Vagina (tissue), 2 donors: ENCODE measurements around the gene MAGEA2. TPM values are rescaled to one million over a fixed set of nuclear protein-coding genes. Genes with fewer than 3 reads are reported as not detected.
"Not testable (repeated sequence)": the region's sequence is repeated elsewhere in the genome, so short reads cannot be mapped to it uniquely, and the experiment has no call there.

Experiments
- DNase-seq, 2 donors: peaks; one replicate each; pipeline ENCODE4 v3.0.0-alpha.2; 2017; ENCODE audit errors: extremely low spot score in 2 of 2
- H3K27ac ChIP-seq: fragments of 200-600 bp; sonication (generic); one replicate; pipeline ENCODE4 v1.5.1; 2019
- H3K27me3 ChIP-seq: fragments of 200-600 bp; sonication (generic); one replicate; pipeline ENCODE4 v1.5.1; 2019
- H3K36me3 ChIP-seq, 2 donors: fragments of 200-600 bp; sonication (generic); one replicate each; pipeline ENCODE4 v1.5.1; 2017 to 2019
- H3K4me1 ChIP-seq: fragments of 200-600 bp; sonication (generic); one replicate; pipeline ENCODE4 v1.5.1; 2019
- H3K4me3 ChIP-seq, 2 donors: fragments of 200-600 bp; sonication (generic); 1 replicate in 1 of 2; 2 replicates in 1 of 2; pipeline ENCODE4 v1.5.1; 2016 to 2019
- H3K9me3 ChIP-seq: fragments of 200-600 bp; sonication (generic); one replicate; pipeline ENCODE4 v1.5.1; 2019
- POLR2A ChIP-seq, 2 donors: fragments of 450-650 bp; IDR thresholded peaks; one replicate each; pipeline ENCODE4 v1.6.1; 2017; ENCODE audit warnings: antibody characterized with exemption in 2 of 2, mild to moderate bottlenecking in 2 of 2, moderate library complexity in 2 of 2
- POLR2AphosphoS5 ChIP-seq, 2 donors: sonication (generic); formaldehyde crosslinking; IDR thresholded peaks; one replicate each; pipeline ENCODE4 v1.9.0; 2017; ENCODE audit warnings: antibody characterized with exemption in 2 of 2, mild to moderate bottlenecking in 2 of 2, low read depth in 1 of 2; ENCODE audit not compliant: insufficient read depth in 1 of 2
- intact Hi-C: fragments of 100-400 bp; cut with DNase I; formaldehyde crosslinking; loops from one replicate; pipeline ENCODE4 v1.15.1; 2023
- total RNA-seq: library from RNA; depleted of rRNA; stranded (reverse); fragments of >200 nt; gene quantifications from one replicate; pipeline ENCODE4 v1.2.3, GENCODE V29; 2016
- TF ChIP-seq, protein P1 (sequence below), 3 experiments: fragments of 450-650 bp in 2 of 3; fragments of 200-600 bp in 1 of 3; sonication (generic) in 1 of 3; IDR thresholded peaks; one replicate each; pipeline ENCODE4 v1.5.1; 2017 to 2019; ENCODE audit warnings: antibody characterized with exemption in 3 of 3, mild to moderate bottlenecking in 2 of 3, moderate library complexity in 2 of 3

Gene MAGEA2
- total RNA-seq, 1 donor from 2014 or later = not detected

DNA sequence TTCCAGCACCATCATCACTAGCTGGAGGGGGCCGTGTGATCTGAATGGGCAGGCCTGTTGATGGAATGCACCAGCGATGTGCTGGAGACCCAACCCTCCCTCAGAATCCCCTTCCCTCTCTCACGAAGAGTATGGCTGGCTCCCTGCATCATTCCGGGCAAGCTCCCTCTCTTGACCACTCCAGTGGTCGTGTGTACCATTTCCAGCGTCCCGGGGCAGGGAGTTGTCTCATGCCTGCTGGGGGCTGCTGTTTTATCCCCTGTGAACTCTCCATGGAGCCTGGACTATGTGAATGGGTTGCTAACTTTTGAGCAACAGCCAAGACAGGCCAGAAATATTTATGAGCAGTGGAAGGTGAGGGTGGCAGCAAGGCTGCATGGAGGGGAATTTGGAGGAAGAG lies 28.2 kb downstream of the MAGEA2 start:
- Histone ChIP-seq H3K9me3 (no peaks in the 10 kb centered on the region), H3K27ac (no peak overlapping the region), H3K36me3 (no peaks in the 10 kb centered on the region), H3K27me3 (no peaks in the 10 kb centered on the region), H3K4me1 (no peaks in the 10 kb centered on the region), H3K4me3 (no peak overlapping the region)
- intact Hi-C loops = no loop called here
- DNase-seq = no peak
- TF ChIP-seq, protein P1, sequence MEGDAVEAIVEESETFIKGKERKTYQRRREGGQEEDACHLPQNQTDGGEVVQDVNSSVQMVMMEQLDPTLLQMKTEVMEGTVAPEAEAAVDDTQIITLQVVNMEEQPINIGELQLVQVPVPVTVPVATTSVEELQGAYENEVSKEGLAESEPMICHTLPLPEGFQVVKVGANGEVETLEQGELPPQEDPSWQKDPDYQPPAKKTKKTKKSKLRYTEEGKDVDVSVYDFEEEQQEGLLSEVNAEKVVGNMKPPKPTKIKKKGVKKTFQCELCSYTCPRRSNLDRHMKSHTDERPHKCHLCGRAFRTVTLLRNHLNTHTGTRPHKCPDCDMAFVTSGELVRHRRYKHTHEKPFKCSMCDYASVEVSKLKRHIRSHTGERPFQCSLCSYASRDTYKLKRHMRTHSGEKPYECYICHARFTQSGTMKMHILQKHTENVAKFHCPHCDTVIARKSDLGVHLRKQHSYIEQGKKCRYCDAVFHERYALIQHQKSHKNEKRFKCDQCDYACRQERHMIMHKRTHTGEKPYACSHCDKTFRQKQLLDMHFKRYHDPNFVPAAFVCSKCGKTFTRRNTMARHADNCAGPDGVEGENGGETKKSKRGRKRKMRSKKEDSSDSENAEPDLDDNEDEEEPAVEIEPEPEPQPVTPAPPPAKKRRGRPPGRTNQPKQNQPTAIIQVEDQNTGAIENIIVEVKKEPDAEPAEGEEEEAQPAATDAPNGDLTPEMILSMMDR (IDR thresholded peaks at IDR 0.05) = no peak
- TF ChIP-seq POLR2AphosphoS5 (IDR thresholded peaks at IDR 0.05; ENCODE audit: insufficient read depth in 1 of 2, low read depth in 1 of 2) = no peak
- TF ChIP-seq POLR2A (IDR thresholded peaks at IDR 0.05) = no peak

DNA sequence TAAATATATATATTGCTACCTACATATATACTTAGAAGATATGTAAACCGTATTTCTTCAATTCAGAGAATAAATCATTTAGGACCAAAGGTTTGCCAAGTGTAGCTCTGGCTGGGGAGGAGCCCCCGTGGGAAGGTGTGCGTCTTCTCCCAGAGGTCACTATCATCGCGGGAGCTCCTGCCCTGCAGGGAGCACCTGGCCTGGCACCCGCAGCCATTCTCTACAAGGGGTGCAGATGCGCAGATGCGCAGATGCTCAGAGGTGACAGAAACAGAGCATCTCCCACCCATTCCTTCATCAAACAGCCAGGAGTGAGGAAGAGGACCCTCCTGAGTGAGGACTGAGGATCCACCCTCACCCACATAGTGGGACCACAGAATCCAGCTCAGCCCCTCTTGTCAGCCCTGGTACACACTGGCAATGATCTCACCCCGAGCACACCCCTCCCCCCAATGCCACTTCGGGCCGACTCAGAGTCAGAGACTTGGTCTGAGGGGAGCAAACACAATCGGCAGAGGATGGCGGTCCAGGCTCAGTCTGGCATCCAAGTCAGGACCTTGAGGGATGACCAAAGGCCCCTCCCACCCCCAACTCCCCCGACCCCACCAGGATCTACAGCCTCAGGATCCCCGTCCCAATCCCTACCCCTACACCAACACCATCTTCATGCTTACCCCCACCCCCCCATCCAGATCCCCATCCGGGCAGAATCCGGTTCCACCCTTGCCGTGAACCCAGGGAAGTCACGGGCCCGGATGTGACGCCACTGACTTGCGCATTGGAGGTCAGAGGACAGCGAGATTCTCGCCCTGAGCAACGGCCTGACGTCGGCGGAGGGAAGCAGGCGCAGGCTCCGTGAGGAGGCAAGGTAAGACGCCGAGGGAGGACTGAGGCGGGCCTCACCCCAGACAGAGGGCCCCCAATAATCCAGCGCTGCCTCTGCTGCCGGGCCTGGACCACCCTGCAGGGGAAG lies 39.5 kb downstream of the MAGEA2 start, which contains the start of gene MAGEA2B:
Gene MAGEA2B, plus strand, starts transcription at position 814 of the 973 bp plus-strand sequence. CDS start 2,479 bp downstream, outside the sequence.
- DNase-seq, intact Hi-C loops: not testable (repeated sequence)

DNA sequence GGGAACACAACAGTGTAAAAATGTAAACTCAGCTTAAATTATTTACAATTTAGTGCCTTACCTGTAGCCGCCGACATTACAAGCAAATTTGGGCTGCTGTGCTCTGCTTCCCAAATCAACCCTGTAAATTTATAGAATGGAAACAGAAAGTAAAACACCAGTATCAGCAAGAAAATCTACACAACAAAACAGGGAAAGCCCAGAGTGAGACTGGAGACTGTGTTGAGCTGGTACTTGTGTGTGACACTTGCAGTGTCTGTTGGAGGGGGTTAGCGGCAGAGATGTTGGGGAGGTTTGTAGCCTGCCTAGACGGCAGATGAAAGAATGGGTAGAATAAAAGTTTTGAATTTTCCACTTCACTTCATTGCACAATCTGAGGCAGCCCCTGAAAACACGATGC lies 40.4 kb downstream of the MAGEA2 start:
- H3K27ac ChIP-seq, H3K36me3 ChIP-seq, DNase-seq, H3K4me1 ChIP-seq, H3K9me3 ChIP-seq, intact Hi-C loops, H3K27me3 ChIP-seq, H3K4me3 ChIP-seq: not testable (repeated sequence)

More for the DNA sequence above, 39.5 kb downstream of the MAGEA2 start, which contains the start of gene MAGEA2B:
- not testable (repeated sequence) for H3K27ac ChIP-seq, H3K9me3 ChIP-seq, H3K27me3 ChIP-seq, H3K36me3 ChIP-seq, H3K4me1 ChIP-seq, H3K4me3 ChIP-seq

DNA sequence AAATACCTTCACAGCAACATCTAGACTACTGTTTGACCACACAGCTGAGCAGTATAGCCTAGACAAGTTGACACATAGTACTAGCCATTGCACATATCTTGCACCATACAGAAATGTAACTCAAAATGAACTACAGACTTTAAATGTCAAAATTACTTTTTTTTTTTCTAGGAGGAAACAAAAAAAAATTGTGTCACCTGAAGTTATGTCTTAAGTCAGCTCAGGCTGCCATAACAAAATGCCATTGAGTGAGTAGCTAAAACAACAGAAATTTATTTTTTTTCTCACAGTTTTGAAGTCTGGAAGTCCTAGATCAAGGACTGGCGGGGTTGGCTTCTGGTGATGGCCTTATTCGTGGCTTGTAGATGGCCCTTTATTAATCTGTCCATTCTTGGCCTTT lies 44.5 kb downstream of the MAGEA2 start, which contains the start of gene CSAG2:
Gene CSAG2, minus strand, starts transcription at position 101 of the 400 bp plus-strand sequence. CDS start 161 bp downstream, outside the sequence.
- H3K9me3 ChIP-seq, H3K36me3 ChIP-seq, DNase-seq, H3K4me1 ChIP-seq, intact Hi-C loops, H3K27me3 ChIP-seq, H3K27ac ChIP-seq, H3K4me3 ChIP-seq: not testable (repeated sequence)

DNA sequence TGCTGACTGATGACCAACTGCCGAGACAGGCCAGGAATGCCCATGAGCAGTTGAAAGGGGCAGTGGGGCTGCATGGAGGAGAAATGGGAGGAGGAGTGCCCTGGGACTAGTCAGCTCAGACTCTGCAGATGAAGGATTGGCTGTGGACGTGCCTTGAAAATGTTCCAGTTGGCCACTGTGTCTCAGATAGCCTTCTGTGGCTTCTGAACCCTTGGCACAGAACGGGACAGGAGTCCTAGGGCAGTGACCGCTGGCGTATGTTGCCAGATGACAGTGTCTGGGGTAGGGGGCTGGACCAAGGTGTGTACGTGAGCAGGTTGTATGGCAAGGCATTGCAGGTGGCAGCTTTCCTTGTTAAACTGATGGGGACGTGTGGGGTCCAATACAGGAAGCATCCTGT lies 47.1 kb downstream of the MAGEA2 start:
- H3K4me3 ChIP-seq, H3K36me3 ChIP-seq, H3K9me3 ChIP-seq, H3K27ac ChIP-seq, intact Hi-C loops, DNase-seq, H3K4me1 ChIP-seq, H3K27me3 ChIP-seq: not testable (repeated sequence)

DNA sequence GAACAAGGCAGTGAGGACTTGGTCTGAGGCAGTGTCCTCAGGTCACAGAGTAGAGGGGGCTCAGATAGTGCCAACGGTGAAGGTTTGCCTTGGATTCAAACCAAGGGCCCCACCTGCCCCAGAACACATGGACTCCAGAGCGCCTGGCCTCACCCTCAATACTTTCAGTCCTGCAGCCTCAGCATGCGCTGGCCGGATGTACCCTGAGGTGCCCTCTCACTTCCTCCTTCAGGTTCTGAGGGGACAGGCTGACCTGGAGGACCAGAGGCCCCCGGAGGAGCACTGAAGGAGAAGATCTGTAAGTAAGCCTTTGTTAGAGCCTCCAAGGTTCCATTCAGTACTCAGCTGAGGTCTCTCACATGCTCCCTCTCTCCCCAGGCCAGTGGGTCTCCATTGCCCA lies 53.3 kb downstream of the MAGEA2 start:
- H3K4me1 ChIP-seq, H3K9me3 ChIP-seq, intact Hi-C loops, H3K36me3 ChIP-seq, H3K27ac ChIP-seq, H3K4me3 ChIP-seq, H3K27me3 ChIP-seq: not testable (repeated sequence)
- peak in 1 of 2 donors; percentile 79 for DNase-seq

Other genes starting within 250 kb of the MAGEA2 start
- 1.2 TPM for gene GABRQ, start 115.9 kb downstream of the MAGEA2 start, total RNA-seq
- not detected for gene MAGEA3, start 55.0 kb downstream of the MAGEA2 start, total RNA-seq
- gene CSAG2, start 44.6 kb downstream of the MAGEA2 start, total RNA-seq = not detected
- not detected for gene MAGEA2B, start 39.2 kb downstream of the MAGEA2 start, total RNA-seq
- gene CSAG1, start 20.1 kb downstream of the MAGEA2 start, total RNA-seq = not detected
- gene MAGEA12, start 20.1 kb downstream of the MAGEA2 start, total RNA-seq = not detected
- gene CSAG3, start 5.4 kb upstream of the MAGEA2 start, total RNA-seq = not detected
- not detected for gene MAGEA6, start 15.8 kb upstream of the MAGEA2 start, total RNA-seq
- gene CETN2, start 76.9 kb upstream of the MAGEA2 start, total RNA-seq = 24.6 TPM
- gene NSDHL, start 77.2 kb upstream of the MAGEA2 start, total RNA-seq = 15.2 TPM
- gene ZNF185, start 144.2 kb upstream of the MAGEA2 start, total RNA-seq = 98.2 TPM
- not detected for gene PNMA5, start 240.3 kb upstream of the MAGEA2 start, total RNA-seq